Activated naive CD8-positive, alpha-beta T cell (primary cell): ENCODE measurements around the gene SDCBP2.

ENCODE experiments used
- H3K27ac Mint-ChIP-seq: one replicate; pipeline ENCODE4 v1.8.0; 2021; ENCODE audit warnings: mixed read lengths
- H3K27me3 Mint-ChIP-seq: one replicate; pipeline ENCODE4 v1.8.0; 2021; ENCODE audit warnings: mixed read lengths
- H3K36me3 Mint-ChIP-seq: one replicate; pipeline ENCODE4 v1.8.0; 2021; ENCODE audit warnings: mixed read lengths
- H3K4me1 Mint-ChIP-seq: one replicate; pipeline ENCODE4 v1.8.0; 2021; ENCODE audit warnings: low read depth, mixed read lengths
- H3K4me3 Mint-ChIP-seq: one replicate; pipeline ENCODE4 v1.8.0; 2021; ENCODE audit warnings: mild to moderate bottlenecking, mixed read lengths
- H3K9me3 Mint-ChIP-seq: one replicate; pipeline ENCODE4 v1.8.0; 2021; ENCODE audit warnings: low read depth, mixed read lengths

SDCBP2 gene

DNA sequence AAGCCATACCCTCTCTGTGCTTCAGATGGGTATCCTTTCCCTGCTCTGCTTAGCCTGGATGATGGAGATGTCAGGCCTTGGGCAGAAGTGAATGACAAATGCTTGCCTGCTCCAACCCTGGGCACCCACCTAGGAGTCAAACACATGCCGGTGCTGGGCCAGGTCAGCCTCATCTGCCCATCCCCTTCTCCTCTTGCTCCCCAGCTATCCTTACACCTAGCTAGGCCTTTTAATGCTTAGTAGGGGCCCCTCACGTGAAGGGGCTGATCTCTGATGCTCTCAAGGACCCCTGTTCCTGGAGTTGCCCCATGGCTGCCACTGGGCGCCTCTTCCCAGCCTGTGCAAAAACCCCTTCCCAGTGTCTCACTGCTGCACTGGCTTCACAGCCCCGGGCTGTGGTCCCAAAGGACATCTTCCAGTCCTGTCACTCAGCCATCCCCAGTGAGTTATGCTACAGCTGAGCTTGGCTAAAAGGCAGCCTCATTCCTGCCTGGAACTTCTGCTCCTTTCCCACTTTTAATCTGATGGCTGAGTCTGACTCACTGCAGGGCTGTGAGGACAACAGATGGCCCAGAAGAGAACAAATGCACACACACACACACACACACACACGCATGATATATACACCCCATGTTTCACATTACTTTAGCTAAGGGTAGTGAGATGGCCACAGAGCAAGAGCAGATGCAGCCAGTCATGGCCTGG, 12.8 kb upstream of the SDCBP2 start:
- Mint-ChIP-seq H3K4me1 (peaks cover 26% of the 10 kb centered on the region), H3K9me3 (no peaks in the 10 kb centered on the region), H3K4me3 (no peak overlapping the region), H3K36me3 (peaks cover 3% of the 10 kb centered on the region), H3K27me3 (no peaks in the 10 kb centered on the region), H3K27ac (no peak overlapping the region)

DNA sequence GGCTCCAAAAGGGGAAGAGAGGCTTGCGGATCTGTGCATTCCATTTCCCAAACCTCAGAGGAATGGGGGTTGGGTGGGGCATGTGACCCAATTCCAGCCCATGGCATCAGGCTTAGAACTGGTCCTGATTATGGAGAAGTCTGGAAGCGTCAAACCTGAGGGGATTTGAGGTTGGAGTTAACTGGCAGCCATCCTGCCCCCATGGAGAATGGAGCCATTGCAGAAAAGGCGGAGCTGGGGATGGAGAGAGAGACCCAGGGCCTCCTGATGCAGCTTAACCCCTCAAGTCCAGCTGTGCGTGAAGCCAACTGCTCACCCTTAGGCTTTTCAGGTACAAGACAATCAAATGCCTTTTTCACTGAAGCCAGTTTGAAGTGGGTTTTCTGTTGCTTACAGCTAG, 9.9 kb upstream of the SDCBP2 start:
- H3K27me3 Mint-ChIP-seq, result no peaks in the 10 kb centered on the region
- H3K4me3 Mint-ChIP-seq, result no peak overlapping the region

GRCh38 chr20:1338096-1338495, 9.2 kb upstream of the SDCBP2 start:
- Mint-ChIP-seq H3K4me3 (no peak overlapping the region), H3K36me3 (no peaks in the 10 kb centered on the region), H3K27ac (no peak overlapping the region), H3K27me3 (no peaks in the 10 kb centered on the region), H3K4me1 (peaks cover 15% of the 10 kb centered on the region), H3K9me3 (no peaks in the 10 kb centered on the region)

More for the DNA sequence above, 9.9 kb upstream of the SDCBP2 start:
- Mint-ChIP-seq H3K9me3 (no peaks in the 10 kb centered on the region), H3K4me1 (peaks cover 14% of the 10 kb centered on the region), H3K36me3 (no peaks in the 10 kb centered on the region), H3K27ac (no peak overlapping the region)

- peak overlapping the region; percentile 50 for H3K27ac Mint-ChIP-seq
- H3K27me3 Mint-ChIP-seq, result no peaks in the 10 kb centered on the region
- no peak overlapping the region for H3K4me3 Mint-ChIP-seq
- no peaks in the 10 kb centered on the region for H3K36me3 Mint-ChIP-seq
- no peaks in the 10 kb centered on the region for H3K9me3 Mint-ChIP-seq
- H3K4me1 Mint-ChIP-seq, result peaks cover 20% of the 10 kb centered on the region
Observed at GRCh38 chr20:1337441-1337840, 8.5 kb upstream of the SDCBP2 start.

- Mint-ChIP-seq H3K36me3 (no peaks in the 10 kb centered on the region), H3K4me1 (peaks cover 25% of the 10 kb centered on the region), H3K4me3 (peak overlapping the region; percentile 22), H3K27ac (peak overlapping the region; percentile 78), H3K27me3 (no peaks in the 10 kb centered on the region), H3K9me3 (no peaks in the 10 kb centered on the region)
Observed at GRCh38 chr20:1336699-1337367, 7.9 kb upstream of the SDCBP2 start.

- H3K4me1 Mint-ChIP-seq, result peaks cover 32% of the 10 kb centered on the region
- no peaks in the 10 kb centered on the region for H3K9me3 Mint-ChIP-seq
- H3K27ac Mint-ChIP-seq, result peak overlapping the region; percentile 78
- peak overlapping the region; percentile 22 for H3K4me3 Mint-ChIP-seq
- H3K36me3 Mint-ChIP-seq, result no peaks in the 10 kb centered on the region
- no peaks in the 10 kb centered on the region for H3K27me3 Mint-ChIP-seq
Observed at GRCh38 chr20:1335961-1336698, 7.2 kb upstream of the SDCBP2 start.

DNA sequence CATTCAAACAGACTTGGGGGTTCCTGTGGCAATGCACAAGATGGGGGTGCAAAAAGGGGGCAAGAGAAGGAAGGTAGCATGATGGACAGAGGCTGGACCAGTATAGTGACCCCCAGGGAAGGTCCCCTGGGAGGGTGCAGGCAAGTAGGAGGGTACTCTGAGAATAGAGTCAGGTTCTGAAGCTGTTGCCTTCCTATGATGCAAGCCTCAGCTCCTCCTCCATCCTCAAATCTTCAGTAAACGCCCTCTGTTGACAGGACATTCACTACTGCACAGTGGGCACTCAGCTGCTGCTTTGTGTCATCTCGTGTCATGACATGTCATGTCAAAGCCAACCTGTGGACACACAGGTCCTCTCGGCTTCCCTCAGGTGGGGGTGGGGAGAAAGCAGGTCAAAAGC, 5.8 kb upstream of the SDCBP2 start:
- Mint-ChIP-seq H3K4me1 (peaks cover 45% of the 10 kb centered on the region), H3K4me3 (no peak overlapping the region), H3K36me3 (no peaks in the 10 kb centered on the region), H3K27me3 (no peaks in the 10 kb centered on the region), H3K27ac (peak overlapping the region; percentile 54), H3K9me3 (no peaks in the 10 kb centered on the region)

DNA sequence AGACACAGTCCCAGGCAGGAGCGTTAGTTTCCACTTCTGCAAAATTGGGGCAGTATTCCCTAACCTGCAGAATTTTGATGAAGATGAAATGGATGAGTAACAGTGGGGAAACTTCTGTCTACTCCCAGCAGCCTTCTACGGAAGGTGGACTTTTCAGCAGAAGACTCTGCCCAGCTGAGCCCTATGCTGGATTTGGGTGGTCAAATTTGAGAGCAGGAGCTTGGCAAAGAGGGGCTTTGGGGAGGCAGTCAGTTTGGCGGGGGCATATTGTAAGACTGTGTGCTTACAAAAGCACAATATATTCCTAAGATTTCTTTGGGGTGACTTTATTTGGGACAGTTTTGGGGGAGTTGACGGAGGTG, 5.4 kb upstream of the SDCBP2 start:
- no peaks in the 10 kb centered on the region for H3K36me3 Mint-ChIP-seq
- no peaks in the 10 kb centered on the region for H3K9me3 Mint-ChIP-seq
- H3K27ac Mint-ChIP-seq, result peak overlapping the region; percentile 54
- no peaks in the 10 kb centered on the region for H3K27me3 Mint-ChIP-seq
- peaks cover 49% of the 10 kb centered on the region for H3K4me1 Mint-ChIP-seq
- no peak overlapping the region for H3K4me3 Mint-ChIP-seq

DNA sequence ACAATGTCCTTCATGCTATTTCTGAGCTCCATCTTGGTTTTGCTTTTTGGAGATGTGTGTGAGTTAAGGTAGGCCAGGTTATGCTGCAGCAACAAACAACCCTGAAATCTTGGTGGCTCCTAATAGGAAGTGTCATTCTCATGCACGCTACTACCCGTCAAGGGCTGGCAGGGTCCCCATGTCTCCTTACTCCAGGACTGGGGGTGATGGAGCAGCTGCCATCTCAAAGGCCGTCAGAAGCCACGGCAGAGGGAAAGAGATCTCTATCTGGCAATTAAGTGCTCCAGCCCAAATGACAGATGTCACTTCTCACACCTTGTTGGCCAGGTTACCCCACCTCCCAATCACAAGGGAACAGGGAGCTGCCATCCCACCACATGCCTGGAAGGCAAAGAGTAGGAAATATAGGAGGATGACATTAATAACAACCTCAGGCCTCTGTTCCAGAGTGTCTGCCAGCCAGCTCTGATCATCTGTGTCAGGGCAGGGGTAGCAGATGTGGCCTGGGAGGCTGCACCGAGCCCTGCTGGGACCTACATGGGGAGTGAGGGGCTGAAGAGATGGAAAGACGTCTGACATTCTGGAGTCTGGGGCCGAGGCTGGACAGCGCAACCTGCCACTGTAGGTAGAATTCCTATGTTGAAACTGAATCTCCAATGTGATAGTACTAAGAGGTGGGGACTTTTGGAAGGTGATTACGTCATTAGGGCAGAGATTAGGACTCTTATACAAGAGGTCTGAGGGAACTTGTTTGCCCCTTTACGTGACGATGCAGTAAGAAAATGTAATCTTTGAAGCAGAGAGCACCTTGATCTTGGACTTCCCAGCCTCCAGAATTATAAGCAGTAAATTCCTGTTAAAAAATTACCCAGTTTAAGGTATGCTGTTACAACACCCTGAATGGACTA, 4.8 kb upstream of the SDCBP2 start:
- peaks cover 53% of the 10 kb centered on the region for H3K4me1 Mint-ChIP-seq

DNA sequence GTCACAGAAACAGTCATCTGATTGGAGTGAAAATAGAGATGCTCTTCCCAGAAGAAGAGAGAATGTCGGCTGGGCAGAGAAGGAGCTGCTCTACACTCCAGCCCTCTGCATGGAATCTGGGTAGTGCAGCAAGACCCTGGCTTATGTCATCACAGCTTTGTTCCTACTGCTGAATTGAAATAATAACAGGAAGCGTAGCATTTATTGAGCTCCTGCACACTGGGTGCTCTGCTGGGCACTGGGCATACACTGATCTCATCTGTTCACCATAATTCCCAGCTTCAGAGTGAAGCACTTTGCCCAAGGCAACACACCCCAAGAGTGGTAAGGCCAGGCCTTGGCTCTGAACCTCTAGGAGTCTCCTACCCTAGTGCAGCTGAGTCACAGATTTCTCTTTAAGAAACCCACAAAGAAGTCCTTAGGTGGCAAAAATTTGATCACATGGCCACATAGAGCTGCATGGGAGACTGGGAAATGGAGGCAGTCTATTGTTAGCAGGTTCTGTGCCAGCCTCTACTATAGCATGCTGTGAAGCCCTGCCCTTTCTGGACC, 3.9 kb upstream of the SDCBP2 start:
- Mint-ChIP-seq H3K27ac (peak overlapping the region; percentile 46), H3K36me3 (peaks cover 2% of the 10 kb centered on the region)

More for the DNA sequence above, 4.8 kb upstream of the SDCBP2 start:
- Mint-ChIP-seq H3K4me3 (no peak overlapping the region), H3K27me3 (no peaks in the 10 kb centered on the region), H3K9me3 (no peaks in the 10 kb centered on the region), H3K27ac (no peak overlapping the region), H3K36me3 (no peaks in the 10 kb centered on the region)

DNA sequence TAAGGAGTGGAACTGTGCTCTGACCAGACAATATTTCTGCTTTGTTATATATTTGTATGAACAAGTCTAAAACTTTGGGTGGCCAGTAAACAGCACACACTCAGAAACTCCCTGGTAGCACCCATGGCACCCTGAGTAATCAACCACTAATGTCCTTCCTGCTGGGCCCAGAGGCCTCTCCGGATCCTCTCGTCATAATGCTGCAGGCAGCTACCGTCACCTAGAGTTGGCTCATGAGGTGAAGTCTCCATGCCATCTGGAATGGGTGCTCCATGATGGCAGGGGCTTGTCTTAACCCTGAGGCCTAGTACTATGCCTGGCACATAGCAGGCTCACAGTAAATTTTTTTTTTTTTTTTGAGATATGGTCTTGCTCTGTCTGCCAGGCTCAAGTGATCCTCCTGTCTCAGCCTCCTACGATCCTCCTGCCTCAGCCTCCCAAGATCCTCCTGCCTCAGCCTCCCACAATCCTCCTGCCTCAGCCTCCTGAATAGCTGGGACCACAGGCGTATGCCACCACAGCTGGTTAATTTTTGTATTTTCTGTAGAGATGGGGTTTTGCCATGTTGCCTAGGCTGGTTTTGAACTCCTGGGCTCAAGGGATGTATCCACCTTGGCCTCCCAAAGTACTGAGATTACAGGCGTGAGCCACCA, 3.0 kb upstream of the SDCBP2 start:
- H3K27me3 Mint-ChIP-seq, result no peaks in the 10 kb centered on the region
- H3K4me1 Mint-ChIP-seq, result peaks cover 49% of the 10 kb centered on the region
- no peak overlapping the region for H3K4me3 Mint-ChIP-seq
- H3K9me3 Mint-ChIP-seq, result no peaks in the 10 kb centered on the region
- peaks cover 4% of the 10 kb centered on the region for H3K36me3 Mint-ChIP-seq
- peak overlapping the region; percentile 61 for H3K27ac Mint-ChIP-seq

More for the DNA sequence above, 3.9 kb upstream of the SDCBP2 start:
- Mint-ChIP-seq H3K27me3 (no peaks in the 10 kb centered on the region), H3K4me1 (peaks cover 53% of the 10 kb centered on the region), H3K4me3 (no peak overlapping the region), H3K9me3 (no peaks in the 10 kb centered on the region)

GRCh38 chr20:1331101-1331500, 2.2 kb upstream of the SDCBP2 start:
- Mint-ChIP-seq H3K27me3 (no peaks in the 10 kb centered on the region), H3K27ac (peak overlapping the region; percentile 89), H3K9me3 (no peaks in the 10 kb centered on the region), H3K36me3 (peaks cover 4% of the 10 kb centered on the region), H3K4me1 (peaks cover 42% of the 10 kb centered on the region), H3K4me3 (no peak overlapping the region)

GRCh38 chr20:1330075-1330830, 1.3 kb upstream of the SDCBP2 start:
- peaks cover 39% of the 10 kb centered on the region for H3K4me1 Mint-ChIP-seq
- H3K9me3 Mint-ChIP-seq, result no peaks in the 10 kb centered on the region
- H3K27ac Mint-ChIP-seq, result peak overlapping the region; percentile 89
- peak overlapping the region; percentile 44 for H3K4me3 Mint-ChIP-seq
- H3K36me3 Mint-ChIP-seq, result peaks cover 4% of the 10 kb centered on the region
- H3K27me3 Mint-ChIP-seq, result no peaks in the 10 kb centered on the region
